ENCODE results near the gene YIF1B. TPM values are rescaled to one million over a fixed set of nuclear protein-coding genes. Genes with fewer than 3 reads are reported as not detected.
A peak's percentile ranks its signal among the peaks of the same experiment; 100 is the strongest.
"Not testable (repeated sequence)": the region's sequence is repeated elsewhere in the genome, so short reads cannot be mapped to it uniquely, and the experiment has no call there.

YIF1B gene
- total and polyA plus RNA-seq, 9 donors = 8.5 to 37.2 (median 21.8) TPM

DNA sequence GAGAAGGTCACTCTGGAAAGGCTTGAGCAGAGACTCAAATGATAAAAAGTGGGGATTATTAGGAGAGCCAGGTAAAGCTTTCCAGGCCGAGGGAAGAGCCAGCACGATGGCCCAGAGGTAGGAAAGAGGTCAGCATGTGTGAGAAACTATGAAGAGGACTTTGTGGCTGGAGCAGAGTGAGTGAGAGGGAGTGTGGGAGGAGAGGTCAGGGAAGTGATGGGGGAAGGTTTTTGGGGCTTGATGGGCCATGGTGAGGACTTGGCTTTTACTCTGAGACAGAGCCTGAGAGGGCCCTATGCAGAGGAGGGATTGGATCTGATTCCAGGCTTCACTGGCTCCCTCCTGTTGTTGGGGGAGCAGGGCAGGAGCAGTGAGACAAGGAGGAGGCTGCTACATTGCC is 25.2 kb upstream of the YIF1B start:
- Histone ChIP-seq H3K27me3 (no peaks in the 10 kb centered on the region), H3K9me3 (no peaks in the 10 kb centered on the region), H3K36me3 (no peaks in the 10 kb centered on the region), H3K4me1 (ENCODE audit: insufficient read depth) (peaks cover 1% of the 10 kb centered on the region), H3K4me3 (no peak overlapping the region), H3K27ac (no peak overlapping the region)
- TF ChIP-seq POLR2A (IDR thresholded peaks at IDR 0.05) = no peak
- TF ChIP-seq EP300 (IDR thresholded peaks at IDR 0.05) = no peak
- TF ChIP-seq, protein P1, sequence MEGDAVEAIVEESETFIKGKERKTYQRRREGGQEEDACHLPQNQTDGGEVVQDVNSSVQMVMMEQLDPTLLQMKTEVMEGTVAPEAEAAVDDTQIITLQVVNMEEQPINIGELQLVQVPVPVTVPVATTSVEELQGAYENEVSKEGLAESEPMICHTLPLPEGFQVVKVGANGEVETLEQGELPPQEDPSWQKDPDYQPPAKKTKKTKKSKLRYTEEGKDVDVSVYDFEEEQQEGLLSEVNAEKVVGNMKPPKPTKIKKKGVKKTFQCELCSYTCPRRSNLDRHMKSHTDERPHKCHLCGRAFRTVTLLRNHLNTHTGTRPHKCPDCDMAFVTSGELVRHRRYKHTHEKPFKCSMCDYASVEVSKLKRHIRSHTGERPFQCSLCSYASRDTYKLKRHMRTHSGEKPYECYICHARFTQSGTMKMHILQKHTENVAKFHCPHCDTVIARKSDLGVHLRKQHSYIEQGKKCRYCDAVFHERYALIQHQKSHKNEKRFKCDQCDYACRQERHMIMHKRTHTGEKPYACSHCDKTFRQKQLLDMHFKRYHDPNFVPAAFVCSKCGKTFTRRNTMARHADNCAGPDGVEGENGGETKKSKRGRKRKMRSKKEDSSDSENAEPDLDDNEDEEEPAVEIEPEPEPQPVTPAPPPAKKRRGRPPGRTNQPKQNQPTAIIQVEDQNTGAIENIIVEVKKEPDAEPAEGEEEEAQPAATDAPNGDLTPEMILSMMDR (IDR thresholded peaks at IDR 0.05) = no peak
- WGBS, 3 donors = 76 to 89% (median 82%) methylated on average over 2 of the region's 2 CpGs
- no peak for DNase-seq
- intact Hi-C loops (cut with DNase I) = no loop called here

DNA sequence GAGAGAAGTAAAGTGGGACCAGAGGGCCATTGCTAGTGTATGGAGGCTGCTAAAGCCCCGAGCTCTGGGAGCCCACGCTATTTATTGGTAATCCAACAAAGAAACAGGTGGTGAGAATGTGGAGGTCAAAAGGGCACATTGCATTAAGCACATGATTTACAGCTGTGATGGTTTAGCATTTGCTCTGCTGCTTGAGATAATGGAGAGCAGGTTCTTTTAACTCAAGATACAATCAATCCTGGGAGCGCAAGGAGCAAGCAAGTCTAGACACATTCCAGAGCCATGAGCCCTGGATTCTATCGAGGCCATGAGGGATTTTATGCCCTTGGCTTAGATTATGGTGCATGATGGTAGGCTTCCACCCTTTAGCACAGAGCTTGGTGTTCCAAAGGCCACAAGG is 23.3 kb upstream of the YIF1B start:
- WGBS, 3 donors = 59 to 65% (median 64%) methylated on average over 4 of the region's 4 CpGs
- not testable (repeated sequence) for H3K27ac ChIP-seq; H3K4me1 ChIP-seq (ENCODE audit: insufficient read depth); H3K4me3 ChIP-seq; H3K9me3 ChIP-seq; H3K27me3 ChIP-seq; DNase-seq; H3K36me3 ChIP-seq
- intact Hi-C loops (cut with DNase I) = loop anchor here in 2 of 4 donors (5.0 to 10.0 kb wide), 2 partner anchors 33 to 194 kb away; partner anchors contain the start of gene PSMD8 (in 1 of the 2)

DNA sequence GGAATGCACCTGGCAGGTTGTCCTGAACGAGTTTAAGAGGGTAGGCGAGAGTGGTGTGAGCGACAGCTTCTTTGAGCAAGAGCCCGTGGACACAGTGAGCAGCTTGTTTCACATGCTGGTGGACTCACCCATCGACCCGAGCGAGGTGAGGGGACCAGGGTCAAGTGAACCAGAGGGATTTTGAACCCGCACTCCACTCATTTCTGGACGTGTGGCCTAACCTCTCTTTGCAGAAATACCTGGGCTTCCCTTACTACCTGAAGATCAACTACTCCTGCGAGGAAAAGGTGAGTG is 21.6 kb upstream of the YIF1B start:
- H3K36me3 ChIP-seq = no peaks in the 10 kb centered on the region
- no peaks in the 10 kb centered on the region for H3K27me3 ChIP-seq
- intact Hi-C loops (cut with DNase I) = loop anchor here in 2 of 4 donors (5.0 to 10.0 kb wide), 2 partner anchors 35 to 193 kb away; partner anchors contain the start of gene PSMD8 (in 1 of the 2)
- TF ChIP-seq, protein P1 (IDR thresholded peaks at IDR 0.05) = no peak
- no peak for TF ChIP-seq EP300 (IDR thresholded peaks at IDR 0.05)
- no peak for TF ChIP-seq POLR2A (IDR thresholded peaks at IDR 0.05)
- peak overlapping the region; percentile 33 for H3K4me3 ChIP-seq
- no peak overlapping the region for H3K27ac ChIP-seq
- DNase-seq = no peak
- H3K9me3 ChIP-seq = no peaks in the 10 kb centered on the region
- 50 to 54% (median 53%) methylated on average over 5 to 10 of the region's 10 CpGs for WGBS, 3 donors
- peaks cover 2% of the 10 kb centered on the region for H3K4me1 ChIP-seq (ENCODE audit: insufficient read depth)

DNA sequence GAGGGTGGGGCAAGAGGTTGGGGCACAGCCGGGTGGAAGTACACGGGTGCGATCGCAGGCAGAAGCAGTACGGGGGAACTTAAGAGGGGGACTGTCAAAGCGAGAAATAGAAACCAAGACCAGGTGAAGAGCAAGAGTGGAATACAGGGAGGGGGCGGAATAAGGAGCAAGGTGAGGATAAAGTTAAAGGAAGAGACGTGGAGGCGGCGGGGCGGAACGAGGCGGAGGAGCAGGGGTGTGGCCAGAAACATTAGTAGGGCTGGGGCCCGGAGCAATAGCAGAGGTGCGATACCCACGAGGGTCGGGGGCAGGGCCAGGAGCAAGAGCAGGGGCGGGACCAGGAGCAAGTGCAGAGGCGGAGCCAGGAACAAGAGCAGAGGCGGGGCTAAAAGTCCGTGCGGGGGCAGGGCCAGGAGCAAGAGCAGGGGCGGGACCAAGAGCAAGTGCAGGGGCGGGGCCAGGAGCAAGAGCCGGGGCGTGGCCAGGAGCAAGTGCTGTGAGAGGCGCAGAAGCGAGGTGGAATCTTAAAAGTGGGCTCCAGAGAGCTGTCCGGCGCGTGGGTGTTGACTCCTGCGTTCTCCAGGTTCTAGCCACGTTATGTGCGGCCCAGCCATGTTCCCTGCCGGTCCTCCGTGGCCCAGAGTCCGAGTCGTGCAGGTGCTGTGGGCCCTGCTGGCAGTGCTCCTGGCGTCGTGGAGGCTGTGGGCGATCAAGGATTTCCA is 21.1 kb upstream of the YIF1B start:
- Histone ChIP-seq H3K4me1 (ENCODE audit: insufficient read depth) (peaks cover 2% of the 10 kb centered on the region), H3K9me3 (no peaks in the 10 kb centered on the region), H3K27ac (peak overlapping the region in 1 of 2 donors; percentile 86), H3K4me3 (peak overlapping the region; percentile 54), H3K36me3 (no peaks in the 10 kb centered on the region), H3K27me3 (no peaks in the 10 kb centered on the region)
- DNase-seq = peak; percentile 93 to 97 (median 96)
- TF ChIP-seq POLR2A (IDR thresholded peaks at IDR 0.05) (no peak), EP300 (IDR thresholded peaks at IDR 0.05) (no peak)
- TF ChIP-seq, protein P1 (IDR thresholded peaks at IDR 0.05) = no peak
- 2 to 3% (median 3%) methylated on average over 41 of the region's 41 CpGs for WGBS, 3 donors
- intact Hi-C loops (cut with DNase I) = loop anchor here in 2 of 4 donors (5.0 to 10.0 kb wide), 2 partner anchors 36 to 192 kb away; partner anchors contain the start of gene PSMD8 (in 1 of the 2)
